ENCODE measurements around the gene LMAN2L. TPM values are rescaled to one million over a fixed set of nuclear protein-coding genes. Genes with fewer than 3 reads are reported as not detected.

LMAN2L gene
- total RNA-seq, 1 donor from 2014 or later, result 19.2 TPM

DNA sequence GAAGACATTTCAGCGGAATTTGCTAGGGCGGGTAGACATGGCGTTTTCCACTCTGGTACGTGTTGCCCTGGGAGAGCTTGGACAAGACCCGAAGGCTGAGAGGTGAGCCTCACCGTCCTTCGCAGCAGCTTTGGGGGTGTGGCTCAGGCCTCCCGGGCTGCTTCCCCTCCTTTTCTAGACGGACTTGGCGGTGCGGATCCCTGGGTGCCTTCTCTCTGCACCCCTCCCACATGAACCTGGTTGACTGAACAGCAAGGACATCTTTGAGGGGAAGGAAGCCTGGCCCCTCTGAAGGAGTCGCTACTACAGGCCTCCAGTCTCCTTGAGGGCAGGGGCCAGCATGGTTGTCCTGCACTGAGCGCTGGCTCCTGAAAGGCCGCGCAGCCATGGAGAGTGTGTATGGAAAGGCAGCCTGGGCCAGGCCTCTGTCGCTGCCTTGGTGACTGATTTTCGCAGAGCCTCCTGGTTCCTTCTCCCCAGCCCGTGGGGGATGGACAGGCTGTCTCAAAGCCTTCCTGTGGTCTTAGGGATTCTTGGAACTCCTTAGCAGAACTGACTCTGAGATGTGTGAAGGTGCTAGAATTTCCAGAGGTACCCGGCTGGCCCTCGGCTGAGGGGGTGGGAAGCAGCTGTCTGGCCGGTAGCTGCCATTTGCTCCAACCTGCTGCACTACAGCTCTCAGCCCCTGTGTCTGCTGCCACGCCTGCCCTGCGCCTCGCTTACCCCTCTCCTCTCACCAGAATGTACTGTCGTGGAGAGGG is 30.8 kb upstream of the LMAN2L start:
- no peaks in the 10 kb centered on the region for H3K9me3 Mint-ChIP-seq (ENCODE audit: unreplicated experiment)
- no peak overlapping the region for H3K27ac Mint-ChIP-seq (ENCODE audit: unreplicated experiment)
- H3K4me1 Mint-ChIP-seq (ENCODE audit: unreplicated experiment), result peaks cover 16% of the 10 kb centered on the region
- H3K4me3 Mint-ChIP-seq (ENCODE audit: unreplicated experiment), result no peak overlapping the region
- peaks cover 1% of the 10 kb centered on the region for H3K36me3 Mint-ChIP-seq (ENCODE audit: unreplicated experiment)
- no peaks in the 10 kb centered on the region for H3K27me3 Mint-ChIP-seq (ENCODE audit: unreplicated experiment)
- DNase-seq (ENCODE audit: extremely low spot score, unreplicated experiment), result no peak
- TF ChIP-seq, protein P1, sequence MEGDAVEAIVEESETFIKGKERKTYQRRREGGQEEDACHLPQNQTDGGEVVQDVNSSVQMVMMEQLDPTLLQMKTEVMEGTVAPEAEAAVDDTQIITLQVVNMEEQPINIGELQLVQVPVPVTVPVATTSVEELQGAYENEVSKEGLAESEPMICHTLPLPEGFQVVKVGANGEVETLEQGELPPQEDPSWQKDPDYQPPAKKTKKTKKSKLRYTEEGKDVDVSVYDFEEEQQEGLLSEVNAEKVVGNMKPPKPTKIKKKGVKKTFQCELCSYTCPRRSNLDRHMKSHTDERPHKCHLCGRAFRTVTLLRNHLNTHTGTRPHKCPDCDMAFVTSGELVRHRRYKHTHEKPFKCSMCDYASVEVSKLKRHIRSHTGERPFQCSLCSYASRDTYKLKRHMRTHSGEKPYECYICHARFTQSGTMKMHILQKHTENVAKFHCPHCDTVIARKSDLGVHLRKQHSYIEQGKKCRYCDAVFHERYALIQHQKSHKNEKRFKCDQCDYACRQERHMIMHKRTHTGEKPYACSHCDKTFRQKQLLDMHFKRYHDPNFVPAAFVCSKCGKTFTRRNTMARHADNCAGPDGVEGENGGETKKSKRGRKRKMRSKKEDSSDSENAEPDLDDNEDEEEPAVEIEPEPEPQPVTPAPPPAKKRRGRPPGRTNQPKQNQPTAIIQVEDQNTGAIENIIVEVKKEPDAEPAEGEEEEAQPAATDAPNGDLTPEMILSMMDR (IDR thresholded peaks at IDR 0.05), result no peak

DNA sequence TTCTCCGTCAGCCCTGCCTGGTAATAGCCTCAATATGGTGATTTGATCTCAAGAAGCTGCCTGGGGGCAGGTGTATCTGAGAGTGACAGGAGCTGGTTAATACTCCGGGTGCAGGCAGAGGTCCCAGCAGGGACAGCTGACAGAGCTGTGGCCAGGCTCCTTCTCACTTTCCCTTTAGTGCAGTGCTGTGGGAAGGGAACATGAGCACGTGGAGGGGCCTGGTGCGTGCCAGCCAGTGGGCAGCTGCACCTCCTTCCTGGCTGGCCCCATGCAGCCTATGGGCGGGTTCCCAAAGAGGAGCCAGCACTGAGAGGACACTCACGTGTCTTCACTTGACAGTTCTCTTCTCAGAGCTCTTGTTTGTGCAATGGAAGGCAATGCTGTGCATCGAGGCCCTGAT is 29.9 kb upstream of the LMAN2L start:
- no peaks in the 10 kb centered on the region for H3K9me3 Mint-ChIP-seq (ENCODE audit: unreplicated experiment)
- TF ChIP-seq, protein P1 (IDR thresholded peaks at IDR 0.05), result no peak
- H3K4me1 Mint-ChIP-seq (ENCODE audit: unreplicated experiment), result peaks cover 14% of the 10 kb centered on the region
- no peak for DNase-seq (ENCODE audit: extremely low spot score, unreplicated experiment)
- H3K27ac Mint-ChIP-seq (ENCODE audit: unreplicated experiment), result no peak overlapping the region
- H3K36me3 Mint-ChIP-seq (ENCODE audit: unreplicated experiment), result peaks cover 1% of the 10 kb centered on the region
- no peak overlapping the region for H3K4me3 Mint-ChIP-seq (ENCODE audit: unreplicated experiment)
- H3K27me3 Mint-ChIP-seq (ENCODE audit: unreplicated experiment), result no peaks in the 10 kb centered on the region

DNA sequence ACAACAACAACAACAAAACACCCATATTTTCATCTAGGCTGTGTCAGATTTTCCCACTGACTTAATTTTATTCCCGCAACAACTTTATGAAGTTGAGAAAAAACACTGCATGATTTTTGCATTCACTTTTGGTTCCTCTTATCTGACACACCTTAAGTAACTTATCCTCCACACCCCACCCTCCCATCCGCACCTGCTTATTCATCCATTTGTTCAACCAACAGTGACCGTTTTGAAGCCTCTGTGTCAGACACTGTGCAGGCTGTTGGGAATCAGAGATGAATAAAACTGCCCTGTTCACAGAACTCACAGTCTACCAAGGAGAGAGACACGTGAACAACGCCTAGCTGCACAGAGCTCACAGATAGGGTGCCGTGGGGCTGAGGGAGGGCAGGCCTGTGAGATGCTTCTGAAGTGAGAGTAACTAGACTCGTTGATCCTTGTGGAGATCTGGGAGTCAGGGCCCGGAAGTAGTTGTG is 28.3 kb upstream of the LMAN2L start:
- TF ChIP-seq, protein P1 (IDR thresholded peaks at IDR 0.05), result no peak
- no peak overlapping the region for H3K27ac Mint-ChIP-seq (ENCODE audit: unreplicated experiment)

DNA sequence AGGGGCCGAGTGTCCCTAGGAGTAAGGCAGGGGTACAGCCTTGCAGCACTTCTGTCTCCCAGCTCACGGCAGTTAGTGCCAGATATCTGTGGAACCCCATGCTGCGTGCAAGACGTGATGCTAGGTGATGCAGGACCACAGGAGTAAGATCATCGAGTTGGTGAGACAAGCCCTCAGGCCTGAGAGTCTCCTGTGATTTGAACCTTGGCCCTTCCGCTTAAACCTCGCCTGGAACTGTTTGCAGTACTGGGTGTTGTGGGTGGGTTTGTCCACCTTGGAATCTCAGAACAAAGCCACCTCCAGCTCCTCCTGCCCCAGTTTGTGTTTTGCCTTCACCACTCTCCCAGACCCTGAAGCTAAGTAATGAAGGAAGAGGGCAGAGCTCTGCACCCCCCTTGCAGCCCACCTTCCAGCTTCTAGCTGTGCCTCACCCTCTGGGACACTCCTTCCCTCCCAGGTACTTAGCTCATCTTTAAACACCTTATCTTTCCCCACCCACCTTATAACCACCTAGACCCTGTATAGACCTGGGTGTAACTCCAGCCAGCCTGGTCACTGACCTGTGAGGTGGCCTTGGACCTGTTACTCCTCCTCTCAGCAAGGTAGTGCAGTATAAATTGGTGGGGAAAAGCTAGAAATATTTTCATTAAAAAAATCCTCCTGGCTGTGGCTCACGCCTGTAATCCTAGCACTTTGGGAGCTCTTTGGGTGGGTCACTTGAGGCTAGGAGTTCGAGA is 27.4 kb upstream of the LMAN2L start:
- no peak overlapping the region for H3K4me3 Mint-ChIP-seq (ENCODE audit: unreplicated experiment)
- H3K9me3 Mint-ChIP-seq (ENCODE audit: unreplicated experiment), result no peaks in the 10 kb centered on the region
- TF ChIP-seq, protein P1 (IDR thresholded peaks at IDR 0.05), result no peak
- no peak overlapping the region for H3K27ac Mint-ChIP-seq (ENCODE audit: unreplicated experiment)
- peaks cover 37% of the 10 kb centered on the region for H3K4me1 Mint-ChIP-seq (ENCODE audit: unreplicated experiment)
- H3K27me3 Mint-ChIP-seq (ENCODE audit: unreplicated experiment), result no peaks in the 10 kb centered on the region
- H3K36me3 Mint-ChIP-seq (ENCODE audit: unreplicated experiment), result peaks cover 1% of the 10 kb centered on the region
- DNase-seq (ENCODE audit: extremely low spot score, unreplicated experiment), result no peak

More for the DNA sequence above, 28.3 kb upstream of the LMAN2L start:
- peaks cover 29% of the 10 kb centered on the region for H3K4me1 Mint-ChIP-seq (ENCODE audit: unreplicated experiment)
- H3K36me3 Mint-ChIP-seq (ENCODE audit: unreplicated experiment), result peaks cover 1% of the 10 kb centered on the region
- no peaks in the 10 kb centered on the region for H3K9me3 Mint-ChIP-seq (ENCODE audit: unreplicated experiment)
- no peak overlapping the region for H3K4me3 Mint-ChIP-seq (ENCODE audit: unreplicated experiment)
- DNase-seq (ENCODE audit: extremely low spot score, unreplicated experiment), result no peak
- no peaks in the 10 kb centered on the region for H3K27me3 Mint-ChIP-seq (ENCODE audit: unreplicated experiment)

DNA sequence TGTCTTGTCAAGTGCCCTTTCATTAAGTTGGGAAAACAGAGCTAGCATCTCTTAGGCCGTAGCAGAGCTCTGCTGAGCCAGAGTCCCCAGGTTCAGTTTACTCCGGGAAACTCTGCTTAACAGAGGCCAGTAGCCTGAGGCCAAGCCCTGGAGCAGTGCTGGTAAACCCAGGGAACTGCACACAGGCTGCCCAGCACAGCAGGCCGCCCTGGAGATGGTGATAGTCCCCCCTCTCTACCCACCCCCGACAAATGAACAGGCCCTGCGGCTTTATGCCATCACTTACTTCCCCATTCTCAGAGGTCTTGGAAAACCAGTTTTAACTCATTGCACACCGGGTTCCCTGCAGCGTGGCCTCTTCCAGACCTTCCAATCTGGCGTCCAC is 24.4 kb upstream of the LMAN2L start:
- no peak for DNase-seq (ENCODE audit: extremely low spot score, unreplicated experiment)
- Mint-ChIP-seq H3K4me3 (ENCODE audit: unreplicated experiment) (peak overlapping the region; percentile 36), H3K36me3 (ENCODE audit: unreplicated experiment) (peaks cover 1% of the 10 kb centered on the region), H3K4me1 (ENCODE audit: unreplicated experiment) (peaks cover 45% of the 10 kb centered on the region), H3K27me3 (ENCODE audit: unreplicated experiment) (no peaks in the 10 kb centered on the region), H3K27ac (ENCODE audit: unreplicated experiment) (peak overlapping the region; percentile 33), H3K9me3 (ENCODE audit: unreplicated experiment) (no peaks in the 10 kb centered on the region)
- TF ChIP-seq, protein P1 (IDR thresholded peaks at IDR 0.05), result no peak

Measured in osteocyte (in vitro differentiated cells).